ENCODE data around the gene LMNTD1.
"Not testable (repeated sequence)": the region's sequence is repeated elsewhere in the genome, so short reads cannot be mapped to it uniquely, and the experiment has no call there.

LMNTD1 gene, protein sequence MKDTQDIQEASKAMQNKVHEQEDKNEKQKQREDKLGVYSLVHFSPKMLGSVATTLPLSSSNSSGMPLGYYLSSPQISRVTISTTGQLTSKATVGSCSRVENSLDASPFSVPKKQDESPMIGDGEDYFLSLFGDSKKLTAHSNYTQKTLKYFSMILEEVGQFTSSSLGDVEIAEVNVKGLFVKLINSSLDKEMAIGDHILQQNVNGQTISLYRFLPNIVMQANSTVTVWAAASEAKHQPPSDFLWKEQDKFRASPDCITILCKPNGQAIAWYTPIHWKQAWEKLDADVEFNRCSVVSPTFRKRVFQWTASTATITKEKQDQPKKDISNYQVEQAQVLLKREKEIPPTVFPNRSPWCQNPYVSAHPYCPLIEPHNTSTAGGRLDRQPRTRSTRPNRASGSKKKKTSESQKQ

DNA sequence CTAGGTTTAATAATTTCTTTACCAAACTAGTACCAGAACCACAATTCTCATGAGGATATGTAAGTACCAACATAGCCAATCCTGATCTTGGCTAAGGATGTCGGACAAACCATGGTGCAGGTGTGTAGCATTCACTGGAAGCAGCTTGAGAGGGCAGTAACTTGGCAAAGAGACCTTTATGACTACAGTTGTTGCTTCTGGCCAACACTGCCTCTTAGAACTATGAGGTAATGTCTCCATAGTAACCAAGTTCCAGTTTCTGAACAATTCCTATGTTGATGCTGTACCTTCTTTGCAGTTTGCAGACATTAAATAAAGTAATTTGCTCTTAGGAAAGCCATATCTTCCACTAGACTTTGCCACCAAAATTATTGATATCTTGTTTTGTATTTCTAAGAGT is at the start of gene LMNTD1:
LMNTD1 (minus strand) TSS at position 186 of the 400 bp plus-strand sequence. CDS start 324 bp downstream, outside the sequence.
- no peak for DNase-seq

DNA sequence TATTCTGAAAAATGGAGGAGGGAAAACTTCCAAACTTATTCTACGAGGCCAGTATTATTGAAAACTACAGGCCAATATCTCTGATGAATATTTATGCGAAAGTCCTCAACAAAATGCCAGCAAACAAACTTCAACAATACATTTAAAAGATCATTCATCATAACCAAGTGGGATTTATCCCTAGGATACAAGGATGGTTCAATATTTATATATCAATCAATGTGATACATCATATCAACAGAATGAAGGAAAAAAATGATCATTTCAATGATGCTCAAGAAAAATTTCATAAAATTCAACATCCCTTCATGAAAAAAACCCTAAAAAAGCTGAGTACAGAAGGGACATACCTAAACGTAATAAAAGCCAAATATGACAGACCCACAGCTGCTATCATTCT is 45.9 kb upstream of the LMNTD1 start:
- no peak for DNase-seq

GRCh38 chr12:25595496-25595895 is 42.4 kb upstream of the LMNTD1 start:
- not testable (repeated sequence) for DNase-seq

- DNase-seq, result no peak
Measured at GRCh38 chr12:25594376-25594775, 41.3 kb upstream of the LMNTD1 start.

- DNase-seq, result no peak
Measured at GRCh38 chr12:25592725-25593495, 39.8 kb upstream of the LMNTD1 start.

- DNase-seq, result no peak
Measured at GRCh38 chr12:25591144-25591543, 38.1 kb upstream of the LMNTD1 start.

DNA sequence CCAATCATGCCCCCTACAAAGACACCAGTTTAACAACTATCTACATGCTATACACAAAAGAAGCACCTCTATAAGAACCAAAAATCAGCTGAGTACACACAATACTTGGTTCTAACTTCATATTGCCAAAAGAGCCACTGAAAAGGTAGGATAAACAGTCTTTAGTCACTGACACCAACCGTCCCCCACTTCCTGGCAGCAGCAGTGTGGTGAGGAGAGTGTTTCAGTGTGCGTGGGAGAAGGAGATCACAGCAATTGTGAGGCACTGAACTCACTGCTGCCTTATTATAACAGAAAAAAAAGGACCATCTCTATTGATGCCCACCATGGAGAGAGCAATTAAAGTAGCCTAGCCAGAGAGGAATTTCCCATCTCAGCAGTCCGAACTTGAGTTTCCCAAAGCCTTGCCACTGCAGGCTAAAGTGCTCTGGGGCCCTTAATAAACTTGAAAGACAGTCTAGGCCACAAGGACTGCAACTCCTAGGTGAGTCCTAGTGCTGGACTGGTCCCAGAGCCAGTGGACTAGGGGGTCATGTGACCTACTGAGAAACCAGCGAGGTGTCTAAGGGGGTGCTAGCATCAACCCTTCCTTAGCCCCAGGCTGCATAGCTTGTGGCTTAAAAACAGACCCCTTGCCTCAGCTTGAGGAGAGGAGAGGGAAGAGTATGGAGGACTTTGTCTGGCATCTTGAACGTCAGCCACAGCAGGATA is 37.1 kb upstream of the LMNTD1 start:
- no peak for DNase-seq

- no peak for DNase-seq
Measured at GRCh38 chr12:25587346-25587745, 34.3 kb upstream of the LMNTD1 start.

GRCh38 chr12:25585662-25586061 is 32.6 kb upstream of the LMNTD1 start:
- no peak for DNase-seq

GRCh38 chr12:25585021-25585523 is 32.0 kb upstream of the LMNTD1 start:
- DNase-seq, result no peak

DNA sequence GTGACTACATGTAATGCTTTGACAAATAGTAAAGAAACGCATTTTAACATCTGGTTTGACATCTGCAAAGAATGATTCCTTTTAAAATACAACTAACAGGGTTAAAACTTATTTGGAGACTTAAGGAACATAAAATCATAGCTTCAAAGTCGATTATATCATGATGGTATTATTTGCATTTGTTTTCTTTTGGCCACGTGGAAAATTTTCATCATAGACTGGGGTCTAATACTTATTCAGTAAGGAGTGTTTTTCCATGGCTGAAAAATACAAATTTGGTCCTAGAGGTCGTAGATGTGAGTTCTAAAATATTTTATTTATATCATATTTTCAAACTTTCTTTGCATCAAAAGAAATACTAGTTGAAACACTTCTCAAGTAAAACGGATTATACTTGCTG is 31.5 kb upstream of the LMNTD1 start:
- DNase-seq, result no peak

DNA sequence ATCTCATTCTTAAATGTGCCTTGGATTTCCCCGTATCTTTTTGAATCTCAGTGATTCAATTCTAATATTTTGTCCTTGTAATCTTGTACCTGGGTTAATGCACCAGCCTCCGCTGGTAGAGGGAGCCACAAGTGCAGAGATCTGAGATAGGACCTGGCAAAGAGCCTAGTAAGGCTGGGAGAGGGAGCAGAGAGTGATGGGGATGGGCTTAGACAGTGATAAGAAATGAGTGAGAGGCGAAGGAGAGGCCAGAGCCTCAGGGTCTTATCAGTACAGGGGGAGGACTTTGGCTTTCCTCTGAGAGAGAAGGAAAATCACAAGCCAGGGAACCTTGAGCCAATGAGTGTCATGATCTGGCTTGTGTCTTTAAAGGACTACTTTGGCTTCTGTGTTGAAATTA is 30.5 kb upstream of the LMNTD1 start:
- DNase-seq, result peak; percentile 1

DNA sequence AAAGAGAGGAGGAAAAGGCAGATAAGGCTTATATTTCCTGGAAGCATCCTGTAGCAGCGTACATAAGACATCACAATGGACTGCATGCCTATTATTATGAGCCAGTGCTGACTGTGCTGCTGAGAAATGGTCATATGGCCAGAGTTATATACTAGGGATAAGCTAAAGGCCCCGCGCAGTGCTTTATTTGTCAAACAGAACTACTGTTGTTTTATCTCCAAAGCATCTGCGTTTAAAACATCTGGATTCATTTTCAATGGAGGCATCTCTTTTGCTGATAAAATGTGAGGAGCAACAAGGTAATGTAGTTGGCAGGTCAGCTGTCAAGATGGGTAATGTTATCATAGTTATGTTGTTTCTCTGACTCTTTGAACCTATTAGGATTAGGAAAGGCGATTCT is 28.0 kb upstream of the LMNTD1 start:
- no peak for DNase-seq

- no peak for DNase-seq
Measured at GRCh38 chr12:25578411-25579143, 25.5 kb upstream of the LMNTD1 start.

GRCh38 chr12:25574761-25575160 is 21.7 kb upstream of the LMNTD1 start:
- no peak for DNase-seq

DNA sequence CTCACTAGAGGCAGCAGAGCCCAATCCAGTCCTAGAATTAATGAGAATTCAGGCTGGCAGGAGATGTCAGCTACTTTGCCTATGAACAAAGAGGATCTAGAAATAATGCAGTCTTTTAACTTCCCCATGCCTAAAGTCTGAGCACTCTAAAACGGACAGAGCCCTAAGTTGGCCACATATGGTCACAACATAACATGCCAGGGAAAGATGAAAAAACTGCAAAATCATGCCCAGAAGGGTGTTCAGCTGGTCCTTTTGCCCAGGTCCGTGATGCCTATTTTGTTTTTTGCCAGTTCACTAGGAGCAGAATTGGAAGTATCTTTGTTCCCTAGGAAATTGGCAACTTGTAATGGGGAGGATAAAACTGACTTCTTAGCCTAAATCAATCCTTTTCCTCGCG is 20.3 kb upstream of the LMNTD1 start:
- no peak for DNase-seq

- no peak for DNase-seq
Measured at GRCh38 chr12:25570418-25570817, 17.3 kb upstream of the LMNTD1 start.

DNA sequence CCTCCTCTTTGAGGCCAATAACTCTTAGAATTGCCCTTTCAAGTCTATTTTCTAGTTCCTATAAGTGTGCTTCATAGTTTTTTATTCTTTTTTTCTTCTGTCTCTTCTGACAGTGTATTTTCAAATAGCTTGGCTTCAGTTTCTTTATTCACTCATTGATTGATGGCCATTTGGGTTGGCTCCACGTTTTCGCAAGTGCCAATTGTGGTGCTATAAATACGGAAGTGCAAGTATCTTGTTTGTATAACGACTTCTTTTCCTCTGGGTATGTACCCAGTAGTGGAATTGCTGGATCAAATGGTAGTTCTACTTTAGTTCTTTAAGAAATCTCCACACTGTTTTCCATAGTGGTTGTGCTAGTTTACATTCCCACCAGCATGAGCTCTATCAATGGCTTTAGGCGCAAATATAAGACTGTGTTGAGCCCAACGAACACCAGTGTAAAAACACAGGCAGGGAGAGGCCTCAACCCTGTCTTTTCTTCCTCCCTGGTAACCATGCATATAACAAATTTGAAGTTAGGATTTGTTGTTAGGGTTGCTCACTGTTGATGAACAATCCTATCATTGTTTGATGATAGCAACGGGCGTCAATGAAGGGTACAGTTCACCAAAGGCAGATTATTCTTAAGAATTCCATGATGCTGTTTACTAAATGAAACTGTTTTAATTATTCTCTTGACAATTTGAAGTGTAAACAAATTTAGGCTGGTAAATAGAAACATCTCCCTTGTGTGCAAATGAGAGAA is 13.3 kb upstream of the LMNTD1 start:
- DNase-seq, result no peak

- no peak for DNase-seq
Measured at GRCh38 chr12:25558586-25558985, 5.5 kb upstream of the LMNTD1 start.

DNA sequence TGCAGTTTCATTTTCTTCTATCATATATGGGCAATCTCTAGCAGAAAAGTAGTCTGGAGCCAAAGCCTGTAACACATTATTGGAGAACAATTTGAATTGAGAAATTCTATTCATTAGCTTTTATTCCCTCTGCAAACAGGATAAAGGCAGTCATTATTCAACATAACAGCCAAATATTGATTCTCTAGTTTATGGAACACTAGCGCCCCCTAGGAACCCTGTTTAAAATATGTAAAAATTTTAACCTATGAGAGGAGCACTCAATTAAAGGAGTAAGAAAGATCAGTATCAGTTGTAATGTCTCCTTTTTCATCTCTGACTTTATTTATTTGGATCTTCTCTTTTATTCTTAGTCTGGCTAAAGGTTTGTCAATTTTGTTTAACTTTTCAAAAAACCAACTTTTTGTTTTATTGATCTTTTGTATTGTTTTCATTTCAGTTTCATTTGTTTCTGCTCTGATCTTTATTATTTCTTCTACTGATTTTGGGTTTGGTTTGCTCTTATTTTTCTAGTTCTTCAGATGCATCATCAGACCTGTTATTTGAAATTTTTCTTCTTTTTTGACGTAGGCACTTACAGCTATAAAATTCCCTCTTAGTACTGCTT is 4.8 kb upstream of the LMNTD1 start:
- peak; percentile 17 for DNase-seq

DNA sequence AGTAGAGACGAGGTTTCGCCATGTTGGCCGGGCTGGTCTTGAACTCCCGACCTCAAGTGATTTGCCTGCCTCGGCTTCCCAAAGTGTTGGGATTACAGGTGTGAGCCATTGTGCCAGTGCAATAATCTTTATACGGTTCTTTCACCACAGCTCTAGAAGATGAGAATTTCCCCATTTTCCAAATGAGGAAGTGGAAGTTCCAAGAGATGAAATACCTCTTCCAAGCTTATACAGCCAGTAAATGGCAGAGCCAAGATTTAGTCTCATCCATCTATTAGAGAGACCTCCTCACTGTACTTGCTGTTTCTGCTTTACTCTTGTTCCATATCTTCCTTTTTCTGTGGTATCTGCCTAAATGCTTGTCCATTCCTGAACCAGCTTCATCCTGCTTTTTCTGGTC is 3.1 kb upstream of the LMNTD1 start:
- no peak for DNase-seq
